IPS-NIHi11 (cell line): ENCODE data around the gene ARMC2.
"Not testable (repeated sequence)": the region's sequence is repeated elsewhere in the genome, so short reads cannot be mapped to it uniquely, and the experiment has no call there.

Experiments used
- DNase-seq: peaks from one replicate; pipeline ENCODE4 v3.0.0; 2012; ENCODE audit warnings: mixed read lengths, low spot score

Gene ARMC2

DNA sequence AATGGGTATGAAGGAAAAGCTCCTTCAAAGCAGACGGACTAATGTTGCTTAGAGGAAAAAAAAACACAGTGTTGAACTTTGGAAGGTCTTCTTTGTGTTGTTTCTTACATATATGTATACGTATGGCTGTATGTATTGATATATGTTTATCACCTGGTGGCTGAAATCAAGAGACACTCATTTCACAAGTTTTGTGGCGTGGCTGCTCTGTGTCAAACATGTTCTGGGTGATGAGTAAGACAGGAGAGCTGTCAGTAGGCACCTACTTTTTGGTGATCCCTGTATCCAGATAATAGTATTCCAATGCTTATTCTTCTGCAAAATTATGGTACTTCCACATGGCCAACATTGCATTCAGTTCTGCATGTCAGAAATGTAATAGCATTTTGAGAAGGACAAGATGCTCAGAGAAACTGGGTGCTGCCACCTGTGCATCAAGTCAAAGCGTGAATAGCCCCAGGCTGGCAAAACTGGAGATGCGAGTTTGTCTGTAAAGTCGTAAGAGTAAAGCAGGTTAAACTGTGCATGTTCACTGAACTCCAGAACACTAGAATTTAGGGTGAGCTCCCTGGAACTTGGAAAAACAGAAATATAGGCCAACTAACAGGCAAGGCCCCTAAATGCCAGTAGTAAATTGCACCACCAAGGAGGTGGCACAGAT, 67.9 kb downstream of the ARMC2 start:
- DNase-seq, result no peak

GRCh38 chr6:108920751-108921150, 72.5 kb downstream of the ARMC2 start:
- DNase-seq, result peak; percentile 72

- DNase-seq, result no peak
These were observed 73.5 kb downstream of the ARMC2 start for GRCh38 chr6:108921547-108922361.

- no peak for DNase-seq
These were observed 74.3 kb downstream of the ARMC2 start for GRCh38 chr6:108922499-108922898.

DNA sequence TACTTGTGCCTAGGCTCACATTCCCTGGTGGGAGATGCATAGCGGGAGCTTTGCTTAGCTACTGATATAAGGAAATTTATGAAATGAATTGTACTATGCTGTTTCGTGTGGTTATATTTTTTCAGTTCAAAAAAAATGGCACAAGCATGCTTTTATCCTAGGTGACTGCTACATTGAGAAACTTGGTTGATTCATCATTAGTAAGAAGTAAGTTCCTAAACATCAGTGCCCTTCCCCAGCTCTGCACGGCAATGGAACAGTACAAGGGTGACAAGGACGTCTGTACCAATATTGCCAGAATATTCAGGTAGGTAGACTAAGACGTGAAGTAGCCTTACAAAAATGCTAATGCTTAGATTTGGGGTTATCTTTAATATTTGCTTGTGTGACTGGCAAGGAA, 79.7 kb downstream of the ARMC2 start:
- DNase-seq, result no peak

GRCh38 chr6:108928650-108929049, 80.4 kb downstream of the ARMC2 start:
- DNase-seq, result no peak

DNA sequence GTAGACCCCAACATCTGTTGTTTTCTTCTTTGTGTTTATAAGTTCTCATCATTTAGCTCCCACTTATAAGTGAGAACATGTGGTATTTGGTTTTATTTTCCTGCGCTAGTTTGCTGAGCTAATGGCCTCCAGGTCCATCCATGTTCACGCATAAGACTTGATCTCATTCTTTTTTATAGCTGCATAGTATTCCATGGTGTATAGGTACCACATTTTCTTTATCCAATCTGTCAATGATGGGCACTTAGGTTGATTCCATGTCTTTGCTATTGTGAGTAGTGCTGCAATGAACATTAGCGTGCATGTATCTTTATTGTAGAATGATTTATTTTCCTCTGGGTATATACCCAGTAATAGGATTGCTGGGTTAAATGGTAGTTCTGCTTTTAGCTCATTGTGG, 82.9 kb downstream of the ARMC2 start:
- DNase-seq, result not testable (repeated sequence)

GRCh38 chr6:108937170-108937569, 88.9 kb downstream of the ARMC2 start:
- DNase-seq, result no peak

DNA sequence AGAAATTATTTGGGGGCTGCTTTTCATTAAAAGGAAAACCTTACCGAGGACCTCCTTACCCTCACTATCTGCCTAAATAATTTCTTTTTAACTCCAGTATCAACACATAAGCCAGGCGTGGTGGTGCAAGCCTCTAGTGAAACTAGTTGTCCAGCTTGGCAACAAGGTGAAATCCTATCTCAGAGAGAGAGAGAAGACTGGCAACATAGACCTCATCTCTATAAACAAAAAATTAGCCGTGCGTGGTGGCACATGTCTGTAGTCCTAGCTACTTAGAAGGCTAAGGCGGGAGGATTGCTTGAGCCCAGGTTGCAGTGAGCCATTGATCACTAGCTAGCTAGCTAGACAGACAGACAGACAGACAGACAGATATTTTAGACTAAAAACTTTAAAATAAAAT, 92.5 kb downstream of the ARMC2 start:
- no peak for DNase-seq

DNA sequence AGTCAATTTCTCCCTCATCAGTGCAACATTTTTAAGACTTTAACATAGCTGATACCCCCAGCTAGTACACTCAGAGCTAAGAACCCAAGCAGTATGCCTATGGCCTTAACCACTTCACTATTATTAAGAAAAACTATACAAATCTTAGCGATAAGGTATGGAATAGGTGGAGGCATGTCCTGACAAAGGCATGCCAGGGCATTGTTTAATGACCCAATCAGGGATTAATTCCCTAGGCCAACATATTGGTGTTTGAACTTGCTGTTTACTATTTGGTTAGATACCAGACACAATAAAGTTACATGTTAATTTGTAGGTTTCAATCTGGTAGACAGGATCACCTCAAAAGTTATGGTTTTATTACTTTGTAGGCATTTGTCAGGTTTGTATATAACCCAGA, 93.1 kb downstream of the ARMC2 start:
- no peak for DNase-seq

DNA sequence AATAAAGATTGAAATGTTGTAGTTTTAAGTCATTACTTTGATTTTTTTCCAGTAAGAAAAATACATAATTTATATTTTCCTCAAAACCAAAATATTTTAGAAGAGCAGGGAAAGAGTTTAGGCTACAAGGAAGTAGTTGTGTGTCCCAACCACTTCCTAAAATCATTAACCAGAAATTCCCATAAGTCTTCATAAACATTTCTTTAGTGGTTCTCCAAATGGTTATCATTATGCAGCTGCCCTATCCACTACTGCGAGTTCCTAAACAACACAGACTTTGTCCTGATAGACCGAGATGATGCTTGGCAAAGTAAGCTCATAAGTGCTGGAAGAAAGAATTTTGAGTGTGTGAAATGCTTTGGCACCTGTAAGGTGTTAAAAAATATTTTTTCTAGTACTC, 93.6 kb downstream of the ARMC2 start:
- no peak for DNase-seq

DNA sequence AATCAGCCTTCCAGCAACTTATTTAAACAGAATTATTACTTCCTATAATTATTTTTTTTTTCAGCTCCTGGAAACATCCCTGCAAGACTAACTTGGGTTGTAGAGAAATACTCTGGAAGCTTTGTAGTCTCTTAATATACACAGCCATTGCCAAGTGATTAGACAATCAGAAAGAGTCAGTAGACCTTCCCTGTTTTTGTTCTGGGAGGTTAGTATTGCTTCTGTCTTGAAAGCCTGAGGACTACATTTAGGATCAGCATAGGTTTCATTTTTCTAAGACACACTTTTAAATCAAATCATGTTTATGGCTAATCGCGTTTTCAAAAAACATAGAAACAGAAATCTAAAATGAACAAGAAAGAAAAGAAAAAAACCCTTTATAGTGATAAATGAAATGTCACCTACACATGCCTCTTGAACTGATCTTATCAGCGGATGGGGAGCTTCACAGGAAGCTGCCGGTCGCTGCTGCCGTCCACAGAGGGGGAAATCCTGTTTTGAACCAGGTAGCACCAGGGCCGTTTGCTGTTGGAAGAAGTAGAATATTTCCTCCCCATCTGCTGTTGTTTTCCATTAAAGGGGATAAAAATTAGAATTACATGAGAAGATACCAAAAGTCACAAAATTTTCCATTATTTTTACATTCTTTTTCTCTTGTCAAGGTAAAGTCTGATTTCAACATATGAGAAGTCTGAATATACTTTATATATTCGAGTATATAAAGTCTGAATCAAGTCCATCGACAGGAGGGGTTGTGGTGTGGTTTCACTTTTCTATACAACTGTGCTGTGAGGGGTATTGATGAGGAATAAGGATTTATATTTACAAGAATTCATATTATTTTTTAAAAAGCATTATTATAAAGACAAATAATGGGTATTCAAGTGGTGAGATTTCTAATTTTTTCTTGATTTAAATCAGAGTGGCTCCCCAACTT, 94.6 kb downstream of the ARMC2 start:
- no peak for DNase-seq

GRCh38 chr6:108944071-108944470, 95.8 kb downstream of the ARMC2 start:
- no peak for DNase-seq

GRCh38 chr6:108944707-108945680, 96.8 kb downstream of the ARMC2 start:
- DNase-seq, result no peak

DNA sequence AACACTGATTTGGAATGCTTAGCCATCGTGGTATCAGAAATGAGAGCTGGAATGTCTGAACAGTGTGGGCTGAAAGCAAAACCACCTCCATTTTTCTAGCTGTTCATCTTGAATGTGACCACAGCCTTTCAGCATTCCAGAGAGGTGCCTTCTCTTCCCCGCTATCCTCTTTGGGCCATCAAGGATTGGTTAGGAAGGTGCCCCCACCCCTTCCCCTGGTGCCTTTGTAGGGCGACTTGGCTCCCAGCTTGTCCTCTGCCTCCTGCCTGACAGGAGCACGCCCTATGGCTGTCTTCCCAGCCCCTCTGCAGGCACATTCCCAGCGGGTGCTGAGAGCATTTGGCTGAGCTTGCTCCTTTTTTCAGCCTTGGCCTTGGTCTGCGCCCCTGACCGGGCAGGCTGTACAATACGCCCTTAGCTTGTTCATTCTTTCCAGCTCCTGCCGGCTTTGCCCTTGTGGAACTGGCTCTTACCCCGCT, 97.5 kb downstream of the ARMC2 start:
- peak; percentile 51 for DNase-seq

- no peak for DNase-seq
These were observed 98.5 kb downstream of the ARMC2 start for GRCh38 chr6:108946695-108947094.

GRCh38 chr6:108947114-108947854, 99.1 kb downstream of the ARMC2 start:
- no peak for DNase-seq

DNA sequence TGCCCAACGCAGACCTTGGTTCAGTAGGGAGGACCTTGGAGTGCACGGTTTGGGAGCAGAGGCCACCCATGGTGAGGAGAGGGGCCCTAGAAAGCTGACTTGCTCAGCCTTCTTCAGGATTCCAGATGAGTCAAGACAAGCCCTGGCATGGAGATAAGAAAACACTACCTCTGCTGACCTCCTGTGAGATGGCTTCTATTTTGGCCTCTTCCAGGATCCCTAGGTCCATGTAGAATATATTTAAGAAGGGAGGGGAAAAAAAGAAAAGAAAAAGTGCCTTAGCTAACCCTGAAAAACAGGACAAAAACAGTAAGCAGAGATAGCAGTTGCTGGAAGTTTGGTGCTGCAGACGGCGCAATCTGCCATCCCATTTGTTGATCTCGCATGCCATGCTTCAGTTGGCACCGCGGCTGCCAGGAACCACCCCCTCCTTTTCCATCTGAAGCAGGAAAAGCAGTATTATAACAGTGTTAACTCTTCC, 100.0 kb downstream of the ARMC2 start:
- DNase-seq, result no peak

GRCh38 chr6:108951351-108951953, 103.2 kb downstream of the ARMC2 start:
- DNase-seq, result no peak
